Endothelial cell of umbilical vein (primary cell): Measurements from ENCODE around the gene NSDHL. TPM values are rescaled to one million over a fixed set of nuclear protein-coding genes. Genes with fewer than 3 reads are reported as not detected.

Experiments
- BruUV-seq: library from RNA; stranded (reverse); fragments of 400-500 nt; replicated peaks from 2 replicates; lab custom pipeline; 2021; lab: Mats Ljungman, UMichigan
- CTCF ChIA-PET: fragments of 300-600, 350-600 bp; sonication (Branson Sonifier 250); formaldehyde crosslinking; loops from one replicate; lab custom pipeline; 2021; ENCODE audit warnings: antibody characterized with exemption, inconsistent platforms; lab: Charles Lee
- POLR2A ChIA-PET: fragments of 300-600, 350-600 bp; sonication (Branson Sonifier 250); formaldehyde crosslinking; loops from one replicate; lab custom pipeline; 2021; ENCODE audit warnings: antibody characterized with exemption, inconsistent platforms; lab: Charles Lee
- DNase-seq: peaks from one replicate; pipeline ENCODE4 v3.0.0-alpha.2; 2011; ENCODE audit warnings: low read depth, low spot score
- FAIRE-seq: peaks from 2 replicates; lab custom pipeline; 2011; peaks lifted over from hg19 to GRCh38; lab: Jason Lieb, UNC
- H2AFZ ChIP-seq: 2 replicates; pipeline ENCODE4 v1.6.0; 2012; ENCODE audit warnings: low read depth, low read length, control low read depth, inconsistent platforms
- H3K27ac ChIP-seq: 2 replicates; pipeline ENCODE4 v1.5.1; 2011; ENCODE audit warnings: low read depth, mild to moderate bottlenecking, control low read depth, low read length, moderate library complexity; ENCODE audit not compliant: insufficient read depth
- H3K27me3 ChIP-seq, 2 experiments: 2 replicates each; pipeline versions ENCODE4 v1.6.0 to v1.6.1; 2011; ENCODE audit warnings: low read length in 2 of 2, mixed read lengths in 1 of 2; ENCODE audit not compliant: control insufficient read depth in 2 of 2, insufficient read depth in 2 of 2
- H3K36me3 ChIP-seq, 2 experiments: 2 replicates in 1 of 2; 3 replicates in 1 of 2; pipeline ENCODE4 v1.5.1; 2011; ENCODE audit warnings: low read length in 2 of 2, mild to moderate bottlenecking in 1 of 2, moderate library complexity in 1 of 2; ENCODE audit not compliant: control insufficient read depth in 2 of 2, insufficient read depth in 2 of 2; ENCODE audit errors: extremely low read depth in 1 of 2
- H3K4me1 ChIP-seq: 3 replicates; pipeline ENCODE4 v1.5.1; 2011; ENCODE audit warnings: mild to moderate bottlenecking, low read length; ENCODE audit not compliant: control insufficient read depth, insufficient read depth; ENCODE audit errors: extremely low read depth
- H3K4me2 ChIP-seq: 2 replicates; pipeline ENCODE4 v1.6.1; 2011; ENCODE audit warnings: low read length, control low read depth, mixed read lengths; ENCODE audit not compliant: insufficient read depth
- H3K4me3 ChIP-seq, 3 experiments: fragments of 200-600 bp in 1 of 3; sonication (generic), shearing (Covaris generic) in 1 of 3; replicated peaks in 1 of 3; 2 replicates each; pipeline ENCODE4 v1.5.1; 2011 to 2016; ENCODE audit warnings: control low read depth in 3 of 3, low read length in 3 of 3, mild to moderate bottlenecking in 2 of 3, inconsistent platforms in 1 of 3, low read depth in 1 of 3, moderate library complexity in 1 of 3; ENCODE audit not compliant: insufficient read depth in 1 of 3
- H3K79me2 ChIP-seq: 2 replicates; pipeline ENCODE4 v1.6.0; 2012; ENCODE audit warnings: low read length, inconsistent platforms; ENCODE audit not compliant: control insufficient read depth, insufficient read depth
- H3K9ac ChIP-seq: replicated peaks from 2 replicates; pipeline ENCODE3; 2011; ENCODE audit warnings: low read length, control low read depth; ENCODE audit not compliant: insufficient read depth; ENCODE audit errors: extremely low read depth
- H3K9me1 ChIP-seq: replicated peaks from 3 replicates; pipeline ENCODE4 v1.6.0; 2011; ENCODE audit warnings: mild to moderate bottlenecking, low read length; ENCODE audit not compliant: control insufficient read depth, insufficient read depth; ENCODE audit errors: extremely low read depth
- H3K9me3 ChIP-seq: replicated peaks from 2 replicates; pipeline ENCODE4 v1.5.1; 2012; ENCODE audit warnings: low read length, inconsistent platforms; ENCODE audit not compliant: control insufficient read depth, insufficient read depth
- H4K20me1 ChIP-seq: replicated peaks from 2 replicates; pipeline ENCODE3; 2011; ENCODE audit warnings: mild to moderate bottlenecking, low read length; ENCODE audit not compliant: control insufficient read depth, insufficient read depth; ENCODE audit errors: extremely low read depth
- EZH2 ChIP-seq: IDR thresholded peaks from 2 replicates; pipeline ENCODE4 v1.6.1; 2012; ENCODE audit warnings: borderline replicate concordance, low read depth, mild to moderate bottlenecking, moderate library complexity, low read length, inconsistent platforms; ENCODE audit not compliant: severe bottlenecking
- FOS ChIP-seq: IDR thresholded peaks from 2 replicates; pipeline ENCODE4 v1.6.1; 2011; ENCODE audit warnings: mild to moderate bottlenecking, low read length, moderate library complexity, borderline replicate concordance; ENCODE audit not compliant: insufficient read depth
- GATA2 ChIP-seq: IDR thresholded peaks from 2 replicates; pipeline ENCODE4 v1.7.0; 2011; ENCODE audit warnings: low read depth, mild to moderate bottlenecking, moderate library complexity, mixed read lengths, low read length; ENCODE audit not compliant: insufficient read length, insufficient read depth
- JUN ChIP-seq: IDR thresholded peaks from 2 replicates; pipeline ENCODE4 v1.6.1; 2011; ENCODE audit warnings: borderline replicate concordance, low read depth; ENCODE audit not compliant: insufficient read length, insufficient read depth
- MYC ChIP-seq: IDR thresholded peaks from one replicate; pipeline ENCODE4 v1.6.1; 2011; ENCODE audit warnings: mild to moderate bottlenecking, low read depth, low read length
- POLR2A ChIP-seq: IDR thresholded peaks from 2 replicates; pipeline ENCODE4 v1.6.1; 2012; ENCODE audit warnings: low read depth, mild to moderate bottlenecking, control low read depth, low read length
- POLR2AphosphoS5 ChIP-seq: IDR thresholded peaks from 2 replicates; pipeline ENCODE4 v1.6.1; 2012; ENCODE audit warnings: low read depth, mild to moderate bottlenecking, control low read depth, low read length, moderate library complexity; ENCODE audit not compliant: insufficient read depth
- dilution Hi-C: fragments of 300-500 bp; cut with MboI; formaldehyde crosslinking; loops from one replicate; pipeline ENCODE4 v1.15.0; 2019; ENCODE audit warnings: low sequenced_read_pairs; ENCODE audit not compliant: extremely low pct_ligation_motif_present
- intact Hi-C: fragments of 100-400 bp; cut with micrococcal nuclease; formaldehyde crosslinking; loops from one replicate; pipeline ENCODE4 v1.10.0; 2022
- polyA plus RNA-seq, 4 experiments: library from polyadenylated mRNA; depleted of rRNA in 3 of 4; stranded (reverse) in 3 of 4; unstranded in 1 of 4; fragments of >200 nt; gene quantifications; 2 replicates each; pipeline versions ENCODE4 v1.2.1 to v1.2.3, GENCODE V29; 2011 to 2012; ENCODE audit warnings: missing spikeins in 1 of 4
- total RNA-seq: library from RNA; stranded (reverse); gene quantifications from 2 replicates; pipeline ENCODE4 v1.2.3, GENCODE V29; 2021
- TF ChIP-seq, protein P1 (sequence below): IDR thresholded peaks from 2 replicates; pipeline ENCODE4 v1.6.1; 2011; ENCODE audit not compliant: insufficient read depth, insufficient read length
- TF ChIP-seq, protein P2 (sequence below), 2 donors: IDR thresholded peaks; 1 replicate in 1 of 2; 2 replicates in 1 of 2; pipeline ENCODE4 v1.5.1; 2011; ENCODE audit warnings: low read length in 2 of 2, mild to moderate bottlenecking in 2 of 2, moderate library complexity in 2 of 2, control low read depth in 1 of 2, inconsistent platforms in 1 of 2, low read depth in 1 of 2; ENCODE audit not compliant: insufficient read depth in 1 of 2; ENCODE audit errors: extremely low read depth in 1 of 2

NSDHL gene
- total and polyA plus RNA-seq, 2 donors (not counting 3 experiments of a cell fraction or from before 2014, with no cell fraction given): 40.0 to 43.7 TPM

DNA sequence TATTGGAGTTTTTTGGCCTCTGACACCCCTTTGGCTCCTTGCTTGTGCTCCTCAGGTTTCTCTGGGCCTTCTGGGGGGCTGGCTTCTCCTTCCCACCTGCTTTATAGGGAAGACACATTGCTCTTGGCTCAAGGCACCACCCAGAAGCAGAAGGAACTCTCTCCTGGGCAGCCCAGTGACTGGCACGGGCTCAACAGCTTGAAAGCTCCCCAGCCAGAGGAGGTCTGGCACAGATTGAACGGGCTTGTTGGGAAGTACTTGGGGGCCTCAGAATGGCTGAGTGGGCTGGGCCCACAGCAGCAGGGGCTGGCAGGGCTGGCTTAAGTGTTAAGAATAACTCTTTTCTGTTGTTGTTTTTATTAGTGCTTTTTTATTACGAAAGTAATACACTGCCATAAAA is 55.9 kb downstream of the NSDHL start:
- Histone ChIP-seq H3K4me2 (no peak overlapping the region), H3K9me3 (no peaks in the 10 kb centered on the region), H4K20me1 (no peaks in the 10 kb centered on the region), H3K9me1 (no peaks in the 10 kb centered on the region), H3K9ac (no peak overlapping the region), H3K79me2 (no peaks in the 10 kb centered on the region), H3K36me3 (no peaks in the 10 kb centered on the region), H3K4me3 (no peak overlapping the region), H3K27ac (no peak overlapping the region), H2AFZ (no peak overlapping the region), H3K27me3 (peaks cover 0 to 4% of the 10 kb centered on the region in 2 experiments), H3K4me1 (no peaks in the 10 kb centered on the region)
- FAIRE-seq (no peak), DNase-seq (no peak)
- POLR2A ChIA-PET: no interaction called here
- CTCF ChIA-PET: no interaction called here
- TF ChIP-seq, protein P1, sequence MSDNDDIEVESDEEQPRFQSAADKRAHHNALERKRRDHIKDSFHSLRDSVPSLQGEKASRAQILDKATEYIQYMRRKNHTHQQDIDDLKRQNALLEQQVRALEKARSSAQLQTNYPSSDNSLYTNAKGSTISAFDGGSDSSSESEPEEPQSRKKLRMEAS: no peak
- no peak for TF ChIP-seq GATA2
- no peak for TF ChIP-seq POLR2A
- no peak for TF ChIP-seq EZH2
- TF ChIP-seq, protein P2, sequence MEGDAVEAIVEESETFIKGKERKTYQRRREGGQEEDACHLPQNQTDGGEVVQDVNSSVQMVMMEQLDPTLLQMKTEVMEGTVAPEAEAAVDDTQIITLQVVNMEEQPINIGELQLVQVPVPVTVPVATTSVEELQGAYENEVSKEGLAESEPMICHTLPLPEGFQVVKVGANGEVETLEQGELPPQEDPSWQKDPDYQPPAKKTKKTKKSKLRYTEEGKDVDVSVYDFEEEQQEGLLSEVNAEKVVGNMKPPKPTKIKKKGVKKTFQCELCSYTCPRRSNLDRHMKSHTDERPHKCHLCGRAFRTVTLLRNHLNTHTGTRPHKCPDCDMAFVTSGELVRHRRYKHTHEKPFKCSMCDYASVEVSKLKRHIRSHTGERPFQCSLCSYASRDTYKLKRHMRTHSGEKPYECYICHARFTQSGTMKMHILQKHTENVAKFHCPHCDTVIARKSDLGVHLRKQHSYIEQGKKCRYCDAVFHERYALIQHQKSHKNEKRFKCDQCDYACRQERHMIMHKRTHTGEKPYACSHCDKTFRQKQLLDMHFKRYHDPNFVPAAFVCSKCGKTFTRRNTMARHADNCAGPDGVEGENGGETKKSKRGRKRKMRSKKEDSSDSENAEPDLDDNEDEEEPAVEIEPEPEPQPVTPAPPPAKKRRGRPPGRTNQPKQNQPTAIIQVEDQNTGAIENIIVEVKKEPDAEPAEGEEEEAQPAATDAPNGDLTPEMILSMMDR (IDR thresholded peaks at IDR 0.05; ENCODE audit: extremely low read depth in 1 of 2, insufficient read depth in 1 of 2, low read depth in 1 of 2, low read length in 2 of 2): no peak
- TF ChIP-seq POLR2AphosphoS5: no peak
- TF ChIP-seq JUN: no peak
- TF ChIP-seq MYC: no peak
- TF ChIP-seq FOS: no peak
- intact Hi-C loops (no loop called here), dilution Hi-C loops (no loop called here)
- no TSS peak for BruUV-seq
